Measurements from ENCODE around the gene PCGF2. TPM values are rescaled to one million over a fixed set of nuclear protein-coding genes. Genes with fewer than 3 reads are reported as not detected.
A peak's percentile ranks its signal among the peaks of the same experiment; 100 is the strongest.
"Not testable (repeated sequence)": the region's sequence is repeated elsewhere in the genome, so short reads cannot be mapped to it uniquely, and the experiment has no call there.

Gene PCGF2
- total RNA-seq, 1 donor from 2014 or later, result 70.1 TPM

DNA sequence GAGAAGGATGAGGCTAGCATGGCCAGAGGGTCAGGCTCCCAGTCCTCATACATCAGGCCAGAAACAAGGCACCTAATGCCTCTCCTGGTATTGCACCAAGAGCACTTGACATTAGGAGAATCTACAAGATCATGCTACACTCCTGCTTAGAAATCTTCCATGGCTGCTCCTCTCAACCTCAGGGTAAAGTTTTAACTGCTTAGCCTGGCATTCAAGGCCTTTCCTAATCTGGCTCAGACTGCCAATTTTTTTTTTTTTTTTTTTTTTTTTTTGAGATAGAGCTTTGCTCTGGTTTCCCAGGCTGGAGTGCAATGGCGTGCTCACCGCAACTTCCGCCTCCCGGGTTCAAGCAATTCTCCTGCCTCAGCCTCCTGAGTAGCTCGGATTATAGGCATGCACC, 43.0 kb upstream of the PCGF2 start:
- Mint-ChIP-seq H3K36me3 (ENCODE audit: unreplicated experiment) (peaks cover under 1% of the 10 kb centered on the region), H3K27ac (ENCODE audit: unreplicated experiment) (no peak overlapping the region), H3K27me3 (ENCODE audit: unreplicated experiment) (peaks cover 4% of the 10 kb centered on the region), H3K4me3 (ENCODE audit: unreplicated experiment) (peak overlapping the region; percentile 58), H3K9me3 (ENCODE audit: unreplicated experiment) (no peaks in the 10 kb centered on the region), H3K4me1 (ENCODE audit: low read depth, unreplicated experiment) (peaks cover 13% of the 10 kb centered on the region)
- TF ChIP-seq, protein P1, sequence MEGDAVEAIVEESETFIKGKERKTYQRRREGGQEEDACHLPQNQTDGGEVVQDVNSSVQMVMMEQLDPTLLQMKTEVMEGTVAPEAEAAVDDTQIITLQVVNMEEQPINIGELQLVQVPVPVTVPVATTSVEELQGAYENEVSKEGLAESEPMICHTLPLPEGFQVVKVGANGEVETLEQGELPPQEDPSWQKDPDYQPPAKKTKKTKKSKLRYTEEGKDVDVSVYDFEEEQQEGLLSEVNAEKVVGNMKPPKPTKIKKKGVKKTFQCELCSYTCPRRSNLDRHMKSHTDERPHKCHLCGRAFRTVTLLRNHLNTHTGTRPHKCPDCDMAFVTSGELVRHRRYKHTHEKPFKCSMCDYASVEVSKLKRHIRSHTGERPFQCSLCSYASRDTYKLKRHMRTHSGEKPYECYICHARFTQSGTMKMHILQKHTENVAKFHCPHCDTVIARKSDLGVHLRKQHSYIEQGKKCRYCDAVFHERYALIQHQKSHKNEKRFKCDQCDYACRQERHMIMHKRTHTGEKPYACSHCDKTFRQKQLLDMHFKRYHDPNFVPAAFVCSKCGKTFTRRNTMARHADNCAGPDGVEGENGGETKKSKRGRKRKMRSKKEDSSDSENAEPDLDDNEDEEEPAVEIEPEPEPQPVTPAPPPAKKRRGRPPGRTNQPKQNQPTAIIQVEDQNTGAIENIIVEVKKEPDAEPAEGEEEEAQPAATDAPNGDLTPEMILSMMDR (IDR thresholded peaks at IDR 0.05; ENCODE audit: partially characterized antibody, unreplicated experiment), result no peak
- DNase-seq, result no peak

DNA sequence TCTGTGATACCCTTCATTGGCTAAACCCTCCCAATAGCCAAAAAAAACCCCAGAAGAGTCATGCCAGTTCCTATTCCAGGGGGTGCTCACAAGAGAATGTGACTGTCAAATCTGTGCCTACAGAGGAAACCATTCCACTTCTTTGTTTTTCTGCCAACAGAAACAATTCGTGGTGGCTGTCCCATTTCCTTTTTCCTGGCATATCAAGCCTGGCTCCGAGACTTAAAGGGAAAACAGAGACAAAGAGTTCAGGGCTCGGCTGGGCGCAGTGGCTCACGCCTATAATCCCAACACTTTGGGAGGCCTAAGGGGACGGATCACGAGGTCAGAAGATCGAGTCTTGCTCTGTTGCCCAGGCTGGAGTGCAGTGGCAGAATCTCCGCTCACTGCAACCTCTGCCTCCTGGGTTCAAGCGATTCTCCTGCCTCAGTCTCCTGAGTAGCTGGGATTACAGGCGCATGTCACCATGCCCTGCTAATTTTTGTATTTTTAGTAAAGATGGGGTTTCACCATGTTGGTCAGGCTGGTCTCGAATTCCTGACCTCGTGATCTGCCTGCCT, 42.1 kb upstream of the PCGF2 start:
- H3K4me1 Mint-ChIP-seq (ENCODE audit: low read depth, unreplicated experiment), result peaks cover 13% of the 10 kb centered on the region
- H3K36me3 Mint-ChIP-seq (ENCODE audit: unreplicated experiment); H3K9me3 Mint-ChIP-seq (ENCODE audit: unreplicated experiment); DNase-seq; H3K27me3 Mint-ChIP-seq (ENCODE audit: unreplicated experiment): not testable (repeated sequence)
- H3K4me3 Mint-ChIP-seq (ENCODE audit: unreplicated experiment), result peak overlapping the region; percentile 46
- peak overlapping the region; percentile 64 for H3K27ac Mint-ChIP-seq (ENCODE audit: unreplicated experiment)

DNA sequence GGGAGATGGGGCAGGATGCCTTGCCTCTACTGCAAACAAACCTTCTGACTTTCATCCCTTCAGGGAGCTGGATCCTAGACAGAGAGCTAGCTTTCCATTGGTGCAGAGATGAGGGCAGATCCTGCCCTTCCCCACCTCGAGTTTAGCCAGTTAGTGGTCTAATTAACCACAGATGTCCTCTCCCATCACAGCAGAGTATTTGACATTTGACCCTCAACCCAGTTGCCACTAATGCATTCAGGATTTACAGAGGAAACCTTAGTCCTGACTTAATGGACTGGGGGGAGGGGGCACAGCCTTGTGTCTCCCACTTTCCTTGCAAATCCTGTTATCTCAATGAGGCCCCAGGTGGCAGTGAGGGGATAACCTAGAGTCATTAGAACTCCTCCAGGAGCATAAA, 41.0 kb upstream of the PCGF2 start:
- Mint-ChIP-seq H3K4me1 (ENCODE audit: low read depth, unreplicated experiment) (peaks cover 16% of the 10 kb centered on the region), H3K36me3 (ENCODE audit: unreplicated experiment) (no peaks in the 10 kb centered on the region), H3K9me3 (ENCODE audit: unreplicated experiment) (no peaks in the 10 kb centered on the region), H3K27ac (ENCODE audit: unreplicated experiment) (peak overlapping the region; percentile 65), H3K4me3 (ENCODE audit: unreplicated experiment) (peak overlapping the region; percentile 67), H3K27me3 (ENCODE audit: unreplicated experiment) (peaks cover 4% of the 10 kb centered on the region)
- TF ChIP-seq, protein P1 (IDR thresholded peaks at IDR 0.05; ENCODE audit: partially characterized antibody, unreplicated experiment), result no peak
- peak; percentile 76 for DNase-seq

DNA sequence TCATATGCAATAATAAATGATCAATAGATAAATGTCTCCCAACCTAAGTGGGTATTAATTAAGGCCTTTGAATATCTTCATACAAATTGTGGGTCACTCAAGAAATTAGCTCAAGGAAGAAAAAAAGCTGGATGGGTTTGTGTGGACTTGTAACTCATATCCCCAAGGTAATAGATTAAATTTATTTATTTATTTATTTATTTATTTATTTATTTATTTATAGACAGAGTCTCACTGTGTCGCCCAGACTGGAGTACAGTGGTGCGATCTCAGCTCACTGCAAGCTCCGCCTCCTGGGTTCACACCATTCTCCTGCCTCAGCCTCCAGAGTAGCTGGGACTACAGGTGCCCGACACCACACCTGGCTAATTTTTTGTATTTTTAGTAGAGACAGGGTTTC, 39.9 kb upstream of the PCGF2 start:
- DNase-seq; H3K27ac Mint-ChIP-seq (ENCODE audit: unreplicated experiment); H3K36me3 Mint-ChIP-seq (ENCODE audit: unreplicated experiment); H3K9me3 Mint-ChIP-seq (ENCODE audit: unreplicated experiment); H3K27me3 Mint-ChIP-seq (ENCODE audit: unreplicated experiment); H3K4me3 Mint-ChIP-seq (ENCODE audit: unreplicated experiment): not testable (repeated sequence)
- peaks cover 16% of the 10 kb centered on the region for H3K4me1 Mint-ChIP-seq (ENCODE audit: low read depth, unreplicated experiment)

DNA sequence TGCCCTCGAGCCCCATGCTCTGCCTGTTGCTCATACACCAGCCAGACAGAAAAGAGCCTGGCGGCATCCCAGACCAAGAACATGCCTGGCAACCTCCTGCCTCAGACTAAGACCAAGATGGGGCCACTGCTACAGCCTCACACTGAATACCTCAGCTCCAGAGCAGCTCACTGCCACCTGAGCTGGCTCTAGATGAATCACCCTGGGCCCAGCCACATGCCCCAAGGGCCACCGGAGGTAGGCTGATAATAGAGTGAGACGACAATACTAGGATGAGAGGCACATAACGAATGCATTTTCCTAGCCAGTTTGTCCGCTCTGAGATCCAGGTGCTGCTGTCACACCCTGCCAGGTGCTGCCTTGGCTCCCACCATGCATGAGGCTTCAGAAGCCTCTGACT, 38.2 kb upstream of the PCGF2 start:
- Mint-ChIP-seq H3K4me3 (ENCODE audit: unreplicated experiment) (no peak overlapping the region), H3K27me3 (ENCODE audit: unreplicated experiment) (peaks cover 4% of the 10 kb centered on the region), H3K4me1 (ENCODE audit: low read depth, unreplicated experiment) (peaks cover 16% of the 10 kb centered on the region), H3K9me3 (ENCODE audit: unreplicated experiment) (no peaks in the 10 kb centered on the region), H3K27ac (ENCODE audit: unreplicated experiment) (no peak overlapping the region), H3K36me3 (ENCODE audit: unreplicated experiment) (no peaks in the 10 kb centered on the region)
- TF ChIP-seq, protein P1 (IDR thresholded peaks at IDR 0.05; ENCODE audit: partially characterized antibody, unreplicated experiment), result no peak
- no peak for DNase-seq

DNA sequence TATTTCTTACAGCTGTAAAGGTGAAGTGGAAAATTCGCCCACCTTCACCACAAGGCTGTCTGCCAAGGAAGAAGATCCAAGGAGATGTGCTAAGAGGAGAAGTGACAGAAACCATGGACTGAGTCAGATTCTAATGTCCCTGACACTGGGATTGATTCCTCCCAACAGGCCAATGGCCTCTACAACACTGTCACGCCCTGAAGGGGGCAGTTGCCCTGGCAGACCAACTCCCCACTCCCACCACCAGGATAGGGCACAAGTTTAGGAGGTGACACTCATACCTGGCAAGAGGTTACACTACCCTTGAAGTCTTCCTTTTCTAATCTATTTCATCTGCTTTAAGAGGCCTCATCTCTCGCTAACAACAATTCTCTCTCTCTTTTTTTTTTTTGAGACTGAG, 35.1 kb upstream of the PCGF2 start:
- Mint-ChIP-seq H3K27ac (ENCODE audit: unreplicated experiment) (no peak overlapping the region), H3K9me3 (ENCODE audit: unreplicated experiment) (no peaks in the 10 kb centered on the region), H3K36me3 (ENCODE audit: unreplicated experiment) (no peaks in the 10 kb centered on the region), H3K27me3 (ENCODE audit: unreplicated experiment) (no peaks in the 10 kb centered on the region), H3K4me3 (ENCODE audit: unreplicated experiment) (no peak overlapping the region), H3K4me1 (ENCODE audit: low read depth, unreplicated experiment) (peaks cover 3% of the 10 kb centered on the region)
- TF ChIP-seq, protein P1 (IDR thresholded peaks at IDR 0.05; ENCODE audit: partially characterized antibody, unreplicated experiment), result no peak
- no peak for DNase-seq
